HG02623 (cell line): Measurements from ENCODE around the gene TMEM109.
"Not testable (repeated sequence)": the region's sequence is repeated elsewhere in the genome, so short reads cannot be mapped to it uniquely, and the experiment has no call there.

Source experiments
- ATAC-seq: cut with Tn5 transposase; IDR thresholded peaks from one replicate; pipeline ENCODE4 v1.9.1; 2021; ENCODE audit warnings: moderate library complexity; ENCODE audit not compliant: unreplicated experiment

TMEM109 gene

DNA sequence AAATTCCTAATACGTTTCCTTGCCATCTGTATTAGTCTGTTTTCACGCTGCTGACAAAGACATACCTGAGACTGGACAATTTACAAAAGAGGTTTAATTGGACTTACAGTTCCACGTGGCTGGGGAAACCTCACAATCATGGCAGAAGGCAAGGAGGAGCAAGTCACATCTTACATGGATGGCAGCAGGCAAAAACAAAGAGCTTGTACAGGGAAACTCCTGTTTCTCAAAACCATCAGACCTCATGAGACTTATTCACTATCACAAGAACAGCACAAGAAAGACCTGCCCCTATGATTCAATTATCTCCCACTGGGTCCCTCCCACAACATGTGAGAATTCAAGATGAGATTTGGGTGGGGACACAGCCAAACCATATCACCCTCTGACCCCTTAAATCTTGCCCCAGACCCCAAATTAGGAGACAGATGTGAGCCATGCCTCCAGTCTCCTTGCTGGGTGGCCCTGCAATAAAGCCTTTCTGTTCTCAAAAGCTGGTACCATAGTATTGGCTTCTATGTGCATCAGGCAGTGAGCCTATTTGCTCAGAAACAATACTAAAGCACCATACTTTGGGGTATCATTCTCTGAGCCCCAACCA is 4.2 kb upstream of the TMEM109 start:
- not testable (repeated sequence) for ATAC-seq

DNA sequence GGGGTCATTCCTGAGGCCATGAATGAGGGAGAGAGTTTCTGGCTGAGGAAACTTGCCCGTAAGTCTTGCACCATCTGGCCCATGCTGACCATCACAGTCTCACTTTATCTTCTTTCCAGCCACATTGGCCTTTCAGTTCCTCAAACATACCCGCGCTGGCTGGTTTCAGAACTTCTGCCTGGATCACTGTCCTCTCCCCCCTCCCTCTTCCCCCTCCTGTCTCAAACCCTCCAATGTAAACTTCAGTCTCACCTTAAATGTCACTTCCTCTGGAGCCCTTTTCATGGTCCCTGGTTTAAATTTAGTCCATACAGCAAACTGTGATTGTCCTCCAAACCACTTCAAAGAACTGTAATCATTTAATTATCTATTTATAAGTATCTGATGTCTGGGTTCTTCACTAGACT is 3.7 kb upstream of the TMEM109 start:
- ATAC-seq = peak; percentile 30

GRCh38 chr11:60910711-60911380 is 3.1 kb upstream of the TMEM109 start:
- ATAC-seq = no peak

GRCh38 chr11:60912223-60912850 is 1.6 kb upstream of the TMEM109 start:
- ATAC-seq = no peak

DNA sequence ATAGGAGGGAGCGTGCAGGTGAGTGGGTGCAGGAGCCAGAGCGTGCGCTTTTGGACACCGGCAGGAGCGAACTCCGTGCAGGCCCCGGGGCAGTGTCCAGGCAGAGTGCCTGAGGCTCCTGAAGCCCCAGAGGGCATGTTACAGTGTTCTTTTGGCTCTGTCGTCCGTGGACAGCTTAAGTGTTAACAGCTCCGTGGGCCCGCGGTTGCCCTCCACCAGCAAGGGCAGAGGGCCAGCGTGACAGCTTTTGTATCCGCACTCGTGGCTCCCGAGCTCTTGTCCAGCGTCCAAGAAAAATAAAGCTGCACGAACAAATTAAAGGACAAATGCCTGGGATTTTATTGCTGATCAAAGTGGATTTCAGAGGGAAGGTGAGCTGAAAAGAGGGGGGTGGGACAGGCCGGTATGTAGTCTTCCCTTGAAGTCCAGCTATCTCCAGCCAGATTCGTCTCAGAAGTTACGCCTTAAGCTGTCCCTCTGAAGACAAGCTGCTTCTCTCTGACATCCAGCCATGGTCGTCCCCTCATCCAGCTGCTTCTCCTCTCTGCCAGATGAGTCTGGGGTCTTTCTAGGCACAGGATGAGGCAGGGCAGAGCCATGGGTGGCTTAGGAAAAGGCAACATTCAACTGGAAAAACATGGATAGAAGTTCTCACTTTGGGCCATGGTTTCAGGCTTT is 968 bp upstream of the TMEM109 start:
- no peak for ATAC-seq

- peak; percentile 2 for ATAC-seq
Observed at GRCh38 chr11:60914633-60915247, 782 bp downstream of the TMEM109 start.

GRCh38 chr11:60915248-60915914 is 1.4 kb downstream of the TMEM109 start:
- peak; percentile 40 for ATAC-seq

- ATAC-seq = no peak
Observed at GRCh38 chr11:60916669-60917206, 2.8 kb downstream of the TMEM109 start.

- ATAC-seq = no peak
Observed at GRCh38 chr11:60917267-60917666, 3.3 kb downstream of the TMEM109 start.

- ATAC-seq = no peak
Observed at GRCh38 chr11:60918251-60918938, 4.4 kb downstream of the TMEM109 start.

- no peak for ATAC-seq
Observed at GRCh38 chr11:60918939-60919265, 4.9 kb downstream of the TMEM109 start.

DNA sequence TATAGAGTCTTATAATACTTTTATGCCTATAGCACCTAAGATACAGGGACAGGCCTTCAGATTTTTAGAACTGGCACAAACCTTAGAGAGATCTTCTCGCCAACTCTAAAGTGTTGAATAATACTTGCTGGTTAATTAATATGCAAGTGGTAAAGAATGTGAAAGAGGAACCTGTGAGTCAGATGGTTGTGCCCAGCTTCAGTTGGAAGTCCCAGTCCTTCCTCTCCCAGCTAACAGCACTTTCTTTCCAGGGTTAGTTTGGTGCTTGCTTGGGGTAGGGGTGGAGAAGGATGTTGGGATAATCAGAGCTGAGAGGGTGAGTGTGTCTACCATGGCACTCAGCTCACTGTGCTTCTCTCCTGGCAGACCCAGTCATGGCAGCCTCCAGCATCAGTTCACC is 5.4 kb downstream of the TMEM109 start:
- no peak for ATAC-seq

- no peak for ATAC-seq
Observed at GRCh38 chr11:60919956-60920355, 6.0 kb downstream of the TMEM109 start.

DNA sequence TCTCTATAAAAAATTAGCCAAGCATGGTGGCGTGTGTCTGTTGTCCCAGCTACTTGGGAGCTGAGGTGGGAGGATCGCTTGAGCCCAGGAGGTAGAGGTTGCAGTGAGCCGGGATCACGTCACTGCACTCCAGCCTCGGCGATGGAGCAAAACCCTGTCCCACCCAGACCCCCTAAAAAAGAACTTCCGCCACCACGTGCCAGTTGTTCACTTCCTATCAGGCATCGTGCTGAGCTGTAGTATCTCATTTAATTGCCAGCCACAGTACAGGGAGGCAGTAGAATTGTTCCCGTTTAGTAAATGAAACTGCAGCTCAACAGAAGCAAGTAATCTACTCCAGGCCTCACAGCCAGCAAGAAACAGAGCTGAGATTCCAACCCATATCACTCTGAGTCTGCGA is 7.3 kb downstream of the TMEM109 start:
- no peak for ATAC-seq

DNA sequence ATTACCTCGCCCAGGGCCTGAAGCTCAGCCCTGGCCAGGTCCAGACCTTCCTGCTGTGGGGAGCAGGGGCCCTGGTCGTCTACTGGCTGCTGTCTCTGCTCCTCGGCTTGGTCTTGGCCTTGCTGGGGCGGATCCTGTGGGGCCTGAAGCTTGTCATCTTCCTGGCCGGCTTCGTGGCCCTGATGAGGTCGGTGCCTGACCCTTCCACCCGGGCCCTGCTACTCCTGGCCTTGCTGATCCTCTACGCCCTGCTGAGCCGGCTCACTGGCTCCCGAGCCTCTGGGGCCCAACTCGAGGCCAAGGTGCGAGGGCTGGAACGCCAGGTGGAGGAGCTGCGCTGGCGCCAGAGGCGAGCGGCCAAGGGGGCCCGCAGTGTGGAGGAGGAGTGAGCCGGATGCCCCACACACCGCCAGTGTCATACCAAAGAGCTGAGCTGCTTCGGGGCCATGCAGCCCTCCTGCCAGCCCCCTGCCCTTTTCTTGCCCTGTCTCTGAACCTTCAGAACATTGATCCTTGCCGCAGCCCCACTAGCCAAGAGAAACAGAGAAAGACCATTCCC is 7.9 kb downstream of the TMEM109 start:
- no peak for ATAC-seq

DNA sequence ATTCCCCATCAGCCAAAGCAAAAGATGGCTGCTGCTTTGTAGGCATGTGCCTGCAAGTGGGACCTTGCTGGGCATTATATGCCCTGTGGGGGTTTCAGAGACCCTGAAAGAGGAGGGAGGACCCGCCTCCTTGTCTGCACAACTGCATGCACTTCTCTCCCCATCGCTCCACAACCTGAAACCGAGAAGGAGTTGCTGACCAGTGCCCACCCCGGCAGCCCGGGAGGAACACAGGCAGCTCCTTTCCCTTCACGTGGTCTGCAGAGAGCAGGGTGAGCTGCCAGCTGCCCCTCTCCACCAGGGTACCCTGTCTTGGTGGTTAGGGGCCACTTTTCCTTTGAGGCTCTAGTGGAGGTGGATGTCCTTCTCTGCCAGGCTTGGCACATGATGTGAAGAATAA is 8.9 kb downstream of the TMEM109 start:
- ATAC-seq = no peak

DNA sequence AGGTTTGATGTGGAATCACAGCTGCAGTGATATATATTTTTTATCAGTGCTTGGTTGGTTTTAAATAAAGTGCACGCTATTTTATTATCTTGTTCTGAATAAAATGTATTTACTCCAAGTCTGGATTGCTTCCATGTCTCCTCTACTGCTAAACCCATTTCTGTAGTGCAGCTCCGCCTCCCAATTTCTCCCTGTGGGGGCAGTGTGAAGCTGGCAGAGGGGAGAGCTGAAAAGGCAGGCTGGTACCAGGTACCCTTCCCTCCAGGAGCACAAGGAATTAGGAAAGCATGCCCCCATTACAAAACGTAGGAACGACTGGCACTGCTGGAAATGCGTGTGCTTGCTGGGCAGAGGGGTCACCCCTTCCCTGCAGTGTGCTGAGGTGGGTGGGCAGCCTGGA is 9.4 kb downstream of the TMEM109 start:
- ATAC-seq = no peak

DNA sequence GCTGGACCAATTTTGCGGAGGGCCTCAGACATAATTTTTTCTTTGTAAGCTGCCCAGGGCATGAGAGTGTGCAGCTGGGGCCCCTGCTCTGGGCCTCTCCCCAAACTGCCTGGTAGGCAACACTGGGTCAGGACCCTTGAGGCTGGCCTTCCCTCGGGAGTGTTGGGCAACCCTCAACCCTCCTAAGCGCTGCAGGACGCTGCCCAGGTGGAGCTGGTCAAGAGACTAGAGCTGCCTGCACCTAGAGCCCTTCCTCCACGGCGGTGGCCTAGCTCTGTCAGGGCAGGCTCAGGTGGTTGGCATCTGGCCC is 9.8 kb downstream of the TMEM109 start:
- no peak for ATAC-seq

- no peak for ATAC-seq
Observed at GRCh38 chr11:60924110-60924905, 10.3 kb downstream of the TMEM109 start, which contains the start of gene TMEM132A. Gene TMEM132A, plus strand, starts transcription at chr11:60924460. Its CDS starts 174 bp downstream, at chr11:60924634.
